H1 (cell line): ENCODE results near the gene TACR3. TPM values are rescaled to one million over a fixed set of nuclear protein-coding genes. Genes with fewer than 3 reads are reported as not detected.

Experiments used
- CTCF ChIA-PET: fragments of 300-600 bp; sonication (Branson Sonifier 250); formaldehyde crosslinking; loops from one replicate; lab custom pipeline; 2021; ENCODE audit not compliant: partially characterized antibody; lab: Charles Lee
- POLR2A ChIA-PET: fragments of 300-600 bp; sonication (Branson Sonifier 250); formaldehyde crosslinking; loops from one replicate; lab custom pipeline; 2021; ENCODE audit warnings: inconsistent platforms; ENCODE audit not compliant: partially characterized antibody; lab: Charles Lee
- DNase-seq, 2 experiments: peaks; one replicate each; pipeline versions ENCODE4 v3.0.0 to v3.0.0-alpha.2; 2010 to 2022; ENCODE audit warnings: low spot score in 2 of 2, low read depth in 1 of 2, mixed read lengths in 1 of 2
- FAIRE-seq: peaks from 2 replicates; lab custom pipeline; 2011; peaks lifted over from hg19 to GRCh38; lab: Jason Lieb, UNC
- H2AFZ ChIP-seq: 2 replicates; pipeline ENCODE4 v1.8.1; 2012; ENCODE audit warnings: low read length, inconsistent platforms
- H2AK5ac ChIP-seq: 2 replicates; pipeline ENCODE4 v1.6.1; 2013; ENCODE audit warnings: low read depth, low read length
- H2BK120ac ChIP-seq: replicated peaks from 2 replicates; pipeline ENCODE3; 2013; ENCODE audit warnings: low read depth, low read length, inconsistent platforms
- H2BK12ac ChIP-seq: 2 replicates; pipeline ENCODE4 v1.6.1; 2013; ENCODE audit warnings: low read depth, low read length
- H2BK15ac ChIP-seq: 2 replicates; pipeline ENCODE4 v1.6.1; 2013; ENCODE audit warnings: low read length
- H2BK20ac ChIP-seq: 2 replicates; pipeline ENCODE4 v1.6.1; 2013; ENCODE audit warnings: low read length
- H2BK5ac ChIP-seq: 2 replicates; pipeline ENCODE4 v1.6.1; 2013; ENCODE audit warnings: low read depth, low read length
- H3K14ac ChIP-seq: 2 replicates; pipeline ENCODE4 v1.6.1; 2013; ENCODE audit warnings: inconsistent platforms; ENCODE audit not compliant: insufficient read length
- H3K18ac ChIP-seq: 2 replicates; pipeline ENCODE4 v1.6.1; 2013; ENCODE audit warnings: low read length; ENCODE audit errors: extremely low read depth
- H3K23ac ChIP-seq: 2 replicates; pipeline ENCODE4 v1.6.1; 2013; ENCODE audit warnings: inconsistent platforms; ENCODE audit not compliant: insufficient read length
- H3K23me2 ChIP-seq: 2 replicates; pipeline ENCODE4 v1.6.1; 2013; ENCODE audit warnings: low read depth, low read length
- H3K27ac ChIP-seq: 2 replicates; pipeline ENCODE4 v1.6.1; 2011; ENCODE audit warnings: low read depth, low read length, inconsistent platforms
- H3K27me3 ChIP-seq, 4 experiments: replicated peaks in 1 of 4; 1 replicate in 1 of 4; 2 replicates in 3 of 4; pipeline versions ENCODE4 v1.6.1 to v1.8.1; 2011 to 2013; ENCODE audit warnings: low read length in 3 of 4, mild to moderate bottlenecking in 3 of 4, inconsistent platforms in 2 of 4, mixed read lengths in 2 of 4, moderate library complexity in 1 of 4; ENCODE audit not compliant: control insufficient read depth in 3 of 4, insufficient read depth in 3 of 4; ENCODE audit errors: extremely low read depth in 1 of 4
- H3K36me3 ChIP-seq, 4 experiments: 2 replicates each; pipeline versions ENCODE4 v1.6.1 to v1.8.1; 2011 to 2013; ENCODE audit warnings: mild to moderate bottlenecking in 4 of 4, low read length in 3 of 4, moderate library complexity in 2 of 4, control low read depth in 1 of 4, inconsistent platforms in 1 of 4; ENCODE audit not compliant: insufficient read depth in 4 of 4, control insufficient read depth in 2 of 4
- H3K4ac ChIP-seq: replicated peaks from 2 replicates; pipeline ENCODE3; 2013; ENCODE audit warnings: low read length, low read depth, mixed read lengths, inconsistent platforms; ENCODE audit not compliant: insufficient read length
- H3K4me1 ChIP-seq, 4 experiments: replicated peaks in 1 of 4; 1 replicate in 1 of 4; 2 replicates in 3 of 4; pipeline versions ENCODE4 v1.6.1 to v1.8.1; 2011 to 2013; ENCODE audit warnings: low read length in 3 of 4, inconsistent platforms in 2 of 4, mixed read lengths in 1 of 4; ENCODE audit not compliant: insufficient read depth in 4 of 4, control insufficient read depth in 3 of 4
- H3K4me2 ChIP-seq, 2 experiments: 2 replicates each; pipeline versions ENCODE4 v1.6.1 to v1.8.1; 2011 to 2013; ENCODE audit warnings: low read depth in 2 of 2, low read length in 2 of 2, control low read depth in 1 of 2, inconsistent platforms in 1 of 2, mild to moderate bottlenecking in 1 of 2; ENCODE audit not compliant: insufficient read depth in 1 of 2
- H3K4me3 ChIP-seq, 4 experiments: fragments of 200-600, 300-600 bp in 1 of 4; sonication (generic), shearing (Covaris generic), sonication (Bioruptor Twin) in 1 of 4; 2 replicates each; pipeline versions ENCODE4 v1.5.1 to v1.8.1; 2011 to 2016; ENCODE audit warnings: low read length in 4 of 4, low read depth in 3 of 4, control low read depth in 2 of 4, inconsistent platforms in 2 of 4, mild to moderate bottlenecking in 2 of 4, mixed read lengths in 1 of 4, moderate library complexity in 1 of 4; ENCODE audit not compliant: insufficient read depth in 2 of 4; ENCODE audit errors: extremely low read depth in 1 of 4
- H3K56ac ChIP-seq: replicated peaks from 2 replicates; pipeline ENCODE3; 2013; ENCODE audit warnings: low read depth, mild to moderate bottlenecking, mixed read lengths, low read length, inconsistent platforms; ENCODE audit not compliant: insufficient read length
- H3K79me1 ChIP-seq: 2 replicates; pipeline ENCODE4 v1.6.1; 2013; ENCODE audit warnings: low read depth, low read length, control low read depth
- H3K79me2 ChIP-seq, 2 experiments: 2 replicates each; pipeline versions ENCODE4 v1.6.1 to v1.8.1; 2012 to 2013; ENCODE audit warnings: low read length in 2 of 2, mild to moderate bottlenecking in 2 of 2, inconsistent platforms in 1 of 2; ENCODE audit not compliant: insufficient read depth in 2 of 2, control insufficient read depth in 1 of 2
- H3K9ac ChIP-seq, 4 experiments: replicated peaks in 1 of 4; 1 replicate in 1 of 4; 2 replicates in 3 of 4; pipeline versions ENCODE4 v1.6.1 to v1.8.1; 2011 to 2013; ENCODE audit warnings: low read depth in 3 of 4, low read length in 3 of 4, control low read depth in 2 of 4, mild to moderate bottlenecking in 2 of 4, moderate library complexity in 2 of 4, inconsistent platforms in 1 of 4; ENCODE audit errors: extremely low read depth in 1 of 4
- H3K9me3 ChIP-seq, 2 experiments: 2 replicates each; pipeline versions ENCODE4 v1.6.1 to v1.8.1; 2012 to 2013; ENCODE audit warnings: mild to moderate bottlenecking in 2 of 2, moderate library complexity in 2 of 2, control low read depth in 1 of 2, inconsistent platforms in 1 of 2, low read depth in 1 of 2, low read length in 1 of 2, mixed read lengths in 1 of 2; ENCODE audit not compliant: insufficient read depth in 2 of 2
- H4K20me1 ChIP-seq, 2 experiments: replicated peaks in 1 of 2; 2 replicates each; pipeline versions ENCODE3 to v1.8.1; 2011 to 2013; ENCODE audit warnings: inconsistent platforms in 2 of 2, low read length in 2 of 2, mild to moderate bottlenecking in 1 of 2; ENCODE audit not compliant: insufficient read depth in 2 of 2, control insufficient read depth in 1 of 2
- H4K5ac ChIP-seq: 2 replicates; pipeline ENCODE4 v1.6.1; 2013; ENCODE audit warnings: low read length, low read depth, mixed read lengths, inconsistent platforms; ENCODE audit not compliant: insufficient read length
- H4K8ac ChIP-seq: 2 replicates; pipeline ENCODE4 v1.8.0; 2013; ENCODE audit warnings: mild to moderate bottlenecking, moderate library complexity, low read length, inconsistent platforms; ENCODE audit not compliant: insufficient read depth; ENCODE audit errors: extremely low read depth
- H4K91ac ChIP-seq: replicated peaks from 2 replicates; pipeline ENCODE3; 2013; ENCODE audit warnings: low read length, mixed read lengths, inconsistent platforms; ENCODE audit not compliant: insufficient read length
- ASH2L ChIP-seq: fragments of 200-600, 300-600 bp; sonication (generic); IDR thresholded peaks from one replicate; pipeline ENCODE4 v1.7.1; 2017; ENCODE audit warnings: low read length
- CBX5 ChIP-seq: fragments of 300-800, 300-1000 bp; sonication (generic); IDR thresholded peaks from 2 replicates; pipeline ENCODE4 v1.7.1; 2016; ENCODE audit warnings: antibody characterized with exemption, low read length, low read depth
- CREB1 ChIP-seq: IDR thresholded peaks from 2 replicates; pipeline ENCODE4 v1.6.1; 2012; ENCODE audit warnings: inconsistent platforms
- EP300 ChIP-seq, 2 experiments: IDR thresholded peaks; 1 replicate in 1 of 2; 2 replicates in 1 of 2; pipeline ENCODE4 v1.6.1; 2011 to 2012; ENCODE audit warnings: low read depth in 2 of 2, low read length in 2 of 2, mild to moderate bottlenecking in 2 of 2, borderline replicate concordance in 1 of 2, inconsistent platforms in 1 of 2, moderate library complexity in 1 of 2
- GTF2F1 ChIP-seq: IDR thresholded peaks from 2 replicates; pipeline ENCODE4 v1.6.1; 2012; ENCODE audit warnings: low read depth, low read length, improper control_type of control experiment, borderline replicate concordance
- JUN ChIP-seq: IDR thresholded peaks from 2 replicates; pipeline ENCODE4 v1.6.1; 2011; ENCODE audit warnings: low read depth, mild to moderate bottlenecking, improper control_type of control experiment, low read length
- JUND ChIP-seq: IDR thresholded peaks from 2 replicates; pipeline ENCODE4 v1.6.1; 2011; ENCODE audit warnings: mild to moderate bottlenecking, improper control_type of control experiment, low read length
- RAD21 ChIP-seq, 2 experiments: IDR thresholded peaks in 1 of 2; conservative IDR thresholded peaks in 1 of 2; 2 replicates each; pipeline ENCODE4 v1.6.1; 2011; ENCODE audit warnings: low read depth in 2 of 2, low read length in 2 of 2, improper control_type of control experiment in 1 of 2, inconsistent platforms in 1 of 2, mild to moderate bottlenecking in 1 of 2, moderate library complexity in 1 of 2
- RXRA ChIP-seq: IDR thresholded peaks from 2 replicates; pipeline ENCODE4 v1.6.1; 2011; ENCODE audit warnings: low read depth, mild to moderate bottlenecking, low read length, moderate library complexity; ENCODE audit not compliant: insufficient read depth
- SIX5 ChIP-seq: IDR thresholded peaks from 2 replicates; pipeline ENCODE4 v1.6.1; 2011; ENCODE audit warnings: mild to moderate bottlenecking, low read depth, low read length
- TAF1 ChIP-seq: IDR thresholded peaks from 2 replicates; pipeline ENCODE4 v1.6.1; 2011; ENCODE audit warnings: mild to moderate bottlenecking, low read depth, low read length
- TBP ChIP-seq: IDR thresholded peaks from 2 replicates; pipeline ENCODE4 v1.6.1; 2011; ENCODE audit warnings: low read depth, low read length, improper control_type of control experiment
- ZNF274 ChIP-seq: IDR thresholded peaks from 2 replicates; pipeline ENCODE4 v1.7.0; 2012; ENCODE audit warnings: low read length, borderline replicate concordance; ENCODE audit errors: extremely low read depth
- WGBS, 2 experiments: shearing (Covaris generic) in 1 of 2; methylation state at CpG; one replicate each; pipeline versions ENCODE4 v1.1.6 to v1.1.7; 2013 to 2015; ENCODE audit warnings: low lambda C conversion rate in 2 of 2, mixed read lengths in 2 of 2, inconsistent platforms in 1 of 2, low coverage in 1 of 2, missing lambda C conversion rate in 1 of 2; ENCODE audit not compliant: insufficient replicate concordance in 2 of 2, insufficient coverage in 1 of 2, insufficient read length in 1 of 2; ENCODE audit errors: extremely low coverage in 1 of 2, missing lambda C conversion rate in 1 of 2; 5-methylcytosine and 5-hydroxymethylcytosine counted together
- polyA plus RNA-seq, 7 experiments: library from polyadenylated mRNA; depleted of rRNA in 3 of 7; stranded (reverse) in 5 of 7; unstranded in 2 of 7; fragments of >200 nt in 5 of 7; fragments of 200-250 nt in 2 of 7; gene quantifications; 1 replicate in 5 of 7; 2 replicates in 1 of 7; 4 replicates in 1 of 7; pipeline versions ENCODE4 v1.2.1 to v1.2.3, GENCODE V29; 2011 to 2013; ENCODE audit warnings: missing spikeins in 2 of 7, mixed read lengths in 2 of 7
- total RNA-seq: library from RNA; stranded (reverse); fragmentation: NEBNext Ultra II Directional; extraction: Animal tissue kit (Norgen Biotek cat#: 25700); gene quantifications from 2 replicates; pipeline ENCODE4 v1.2.1, GENCODE V29; 2021
- TF ChIP-seq, protein P1 (sequence below): IDR thresholded peaks from 2 replicates; pipeline ENCODE4 v1.6.1; 2011; ENCODE audit warnings: low read depth, mild to moderate bottlenecking, low read length; ENCODE audit not compliant: insufficient read depth

The TACR3 gene
- total and polyA plus RNA-seq, 2 of the 8 experiments (the other 6 are each of a cell fraction or from before 2014, with no cell fraction given), result 0.30 to 2.3 TPM

DNA sequence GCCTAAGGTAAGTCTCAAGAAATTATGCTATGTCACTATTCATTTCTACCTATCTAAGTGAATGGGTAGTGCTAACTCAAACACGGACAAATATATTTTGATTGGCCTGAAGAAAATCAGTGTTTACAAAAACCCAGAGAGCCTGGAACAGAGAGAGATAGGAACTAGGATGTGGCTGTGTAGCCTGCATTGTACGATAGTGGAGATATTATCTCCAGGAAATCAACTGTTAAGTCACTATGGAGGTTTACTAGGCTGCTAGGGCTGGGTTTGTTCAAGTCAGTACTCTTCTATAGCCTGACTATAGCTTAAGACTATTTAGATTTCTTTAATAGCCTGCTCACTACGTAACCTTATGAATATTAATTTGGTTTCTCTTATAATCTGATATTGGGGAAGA is 127.9 kb downstream of the TACR3 start:
- Histone ChIP-seq H3K79me1 (no peaks in the 10 kb centered on the region), H3K23ac (no peak overlapping the region), H3K4me3 (no peak overlapping the region), H3K23me2 (no peaks in the 10 kb centered on the region), H2BK12ac (no peak overlapping the region), H4K8ac (no peak overlapping the region), H2BK120ac (no peak overlapping the region)
- 94% methylated on average over 3 of the region's 3 CpGs; no CpG with 5 or more reads in 1 of the 2 experiments for WGBS, 2 experiments
- DNase-seq, result no peak
- CTCF ChIA-PET, result no interaction called here
- TF ChIP-seq JUND, result no peak
- TF ChIP-seq RAD21 (IDR thresholded peaks at IDR 0.05 in 1 of 2, conservative IDR thresholded peaks at IDR 0.05 in 1 of 2; ENCODE audit: low read depth in 2 of 2, low read length in 2 of 2), result no peak
- TF ChIP-seq TBP, result no peak
- no peak for TF ChIP-seq GTF2F1
- TF ChIP-seq CREB1, result no peak
- TF ChIP-seq, protein P1, sequence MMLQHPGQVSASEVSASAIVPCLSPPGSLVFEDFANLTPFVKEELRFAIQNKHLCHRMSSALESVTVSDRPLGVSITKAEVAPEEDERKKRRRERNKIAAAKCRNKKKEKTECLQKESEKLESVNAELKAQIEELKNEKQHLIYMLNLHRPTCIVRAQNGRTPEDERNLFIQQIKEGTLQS, result no peak
- TF ChIP-seq TAF1, result no peak
- TF ChIP-seq EP300 (IDR thresholded peaks at IDR 0.05; ENCODE audit: borderline replicate concordance in 1 of 2, low read depth in 2 of 2, low read length in 2 of 2), result no peak
- TF ChIP-seq ASH2L, result no peak
- no peak for TF ChIP-seq ZNF274
- no peak for TF ChIP-seq SIX5
- no peak for TF ChIP-seq CBX5
- TF ChIP-seq JUN, result no peak
- no peak for TF ChIP-seq RXRA
- TF ChIP-seq, all 59 proteins: peak for 0
- Histone ChIP-seq H3K9me3 (no peaks in the 10 kb centered on the region), H3K27ac (no peak overlapping the region), H2BK5ac (no peak overlapping the region), H3K56ac (no peak overlapping the region), H4K91ac (no peak overlapping the region), H3K4me1 (no peaks in the 10 kb centered on the region), H2BK15ac (no peak overlapping the region), H2AFZ (no peak overlapping the region), H4K5ac (no peak overlapping the region), H3K79me2 (no peaks in the 10 kb centered on the region), H3K27me3 (no peaks in the 10 kb centered on the region), H3K4ac (no peak overlapping the region), H3K14ac (no peak overlapping the region), H3K36me3 (no peaks in the 10 kb centered on the region), H3K9ac (no peak overlapping the region), H4K20me1 (no peaks in the 10 kb centered on the region), H2BK20ac (no peak overlapping the region), H3K18ac (no peak overlapping the region), H3K4me2 (no peak overlapping the region), H2AK5ac (no peak overlapping the region)
- POLR2A ChIA-PET, result no interaction called here
- no peak for FAIRE-seq
